Right cardiac atrium (tissue), 5 donors: ENCODE results near the gene TEX44. TPM values are rescaled to one million over a fixed set of nuclear protein-coding genes. Genes with fewer than 3 reads are reported as not detected.

ENCODE experiments used
- ATAC-seq, 2 donors: fragments of 200-7000 bp; cut with Tn5 transposase; one replicate each; pipeline versions ENCODE4 v1.8.0 to v1.9.1; 2020; ENCODE audit warnings: moderate library complexity in 2 of 2, mild to moderate bottlenecking in 1 of 2
- DNase-seq, 3 donors: peaks; one replicate each; pipeline ENCODE4 v3.0.0-alpha.2; 2020
- H3K27ac ChIP-seq: one replicate; pipeline ENCODE4 v1.5.1; 2013; ENCODE audit warnings: mild to moderate bottlenecking, low read length, control low read depth, moderate library complexity
- H3K27me3 ChIP-seq: one replicate; pipeline ENCODE4 v1.6.1; 2013; ENCODE audit not compliant: control insufficient read depth, insufficient read depth
- H3K4me1 ChIP-seq: one replicate; pipeline ENCODE4 v1.6.1; 2013; ENCODE audit warnings: low read length; ENCODE audit not compliant: control insufficient read depth, insufficient read depth
- H3K4me3 ChIP-seq: one replicate; pipeline ENCODE4 v1.5.1; 2013; ENCODE audit warnings: low read length, control low read depth
- H3K9me3 ChIP-seq: one replicate; pipeline ENCODE4 v1.6.1; 2013; ENCODE audit warnings: low read length; ENCODE audit not compliant: control insufficient read depth
- WGBS: extraction: QIAGEN DNeasy Blood & Tissue Kit; methylation state at CpG from one replicate; pipeline ENCODE4 v1.1.7; 2013; 5-methylcytosine and 5-hydroxymethylcytosine counted together
- intact Hi-C, 4 donors: fragments of 100-400 bp; cut with DNase I; formaldehyde crosslinking; loops; one replicate each; pipeline versions ENCODE4 v1.11.0 to v1.14.0; 2022 to 2023
- polyA plus RNA-seq: library from polyadenylated mRNA; stranded (reverse); fragments of 200-250 nt; gene quantifications from one replicate; pipeline ENCODE4 v1.2.3, GENCODE V29; 2013
- total RNA-seq, 4 donors: library from RNA; stranded (reverse); fragmentation: NEBNext Ultra II Directional; extraction: Animal tissue kit (Norgen Biotek cat#: 25700); gene quantifications; one replicate each; pipeline ENCODE4 v1.2.1, GENCODE V29; 2021
- donor health status: healthy with polysubstance abuse.
- donor health status: DM: no; HTN: yes; CAD: no.
- donor health status: DM: no; HTN: no; CAD: no.
- donor health status: DM: no; HTN: yes; CAD: no; lungs with severe emphysema.
- donor health status: DM: yes; HTN: yes; CAD: no.

TEX44 gene
- total and polyA plus RNA-seq, 5 donors, result not detected

- no peaks in the 10 kb centered on the region for H3K27me3 ChIP-seq
- ATAC-seq (peak in 1 of 2 donors; percentile 3), DNase-seq (no peak)
- H3K27ac ChIP-seq, result peak overlapping the region; percentile 99
- no peaks in the 10 kb centered on the region for H3K9me3 ChIP-seq
- intact Hi-C loops, result no loop called here
- WGBS, result 24% methylated on average over 6 of the region's 6 CpGs
- peaks cover 19% of the 10 kb centered on the region for H3K4me1 ChIP-seq
- H3K4me3 ChIP-seq, result no peak overlapping the region
Measured at GRCh38 chr2:231640241-231640640, 47.6 kb downstream of the TEX44 start.

DNA sequence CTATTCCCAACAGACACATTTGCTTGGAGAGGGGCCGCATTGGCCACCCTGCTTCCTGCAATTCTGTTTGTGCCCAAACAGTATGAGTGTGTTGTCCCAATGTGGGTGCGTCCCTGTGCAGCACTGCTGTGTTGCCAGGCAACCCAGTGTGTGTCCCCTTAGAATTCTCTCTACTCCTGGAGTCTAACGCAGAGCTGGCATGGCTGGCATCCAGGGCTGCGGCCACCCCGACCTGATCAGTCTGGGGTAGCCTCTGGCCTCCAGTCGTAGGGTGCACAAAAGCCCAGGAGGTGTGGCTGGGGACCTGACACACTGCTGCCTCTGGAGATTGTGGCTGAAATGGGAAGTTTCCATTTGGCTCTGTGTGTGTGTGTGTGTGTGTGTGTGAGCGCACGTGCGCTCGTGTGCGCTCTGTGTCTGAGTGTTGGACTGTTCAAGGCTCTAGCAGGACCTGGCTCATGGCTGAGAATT, 48.0 kb downstream of the TEX44 start:
- Histone ChIP-seq H3K27me3 (no peaks in the 10 kb centered on the region), H3K4me1 (peaks cover 19% of the 10 kb centered on the region), H3K4me3 (no peak overlapping the region), H3K9me3 (no peaks in the 10 kb centered on the region), H3K27ac (peak overlapping the region; percentile 99)
- intact Hi-C loops, result no loop called here
- peak; percentile 47 to 65 for ATAC-seq
- WGBS, result 24% methylated on average over 11 of the region's 11 CpGs
- peak; percentile 80 to 84 (median 81) for DNase-seq

DNA sequence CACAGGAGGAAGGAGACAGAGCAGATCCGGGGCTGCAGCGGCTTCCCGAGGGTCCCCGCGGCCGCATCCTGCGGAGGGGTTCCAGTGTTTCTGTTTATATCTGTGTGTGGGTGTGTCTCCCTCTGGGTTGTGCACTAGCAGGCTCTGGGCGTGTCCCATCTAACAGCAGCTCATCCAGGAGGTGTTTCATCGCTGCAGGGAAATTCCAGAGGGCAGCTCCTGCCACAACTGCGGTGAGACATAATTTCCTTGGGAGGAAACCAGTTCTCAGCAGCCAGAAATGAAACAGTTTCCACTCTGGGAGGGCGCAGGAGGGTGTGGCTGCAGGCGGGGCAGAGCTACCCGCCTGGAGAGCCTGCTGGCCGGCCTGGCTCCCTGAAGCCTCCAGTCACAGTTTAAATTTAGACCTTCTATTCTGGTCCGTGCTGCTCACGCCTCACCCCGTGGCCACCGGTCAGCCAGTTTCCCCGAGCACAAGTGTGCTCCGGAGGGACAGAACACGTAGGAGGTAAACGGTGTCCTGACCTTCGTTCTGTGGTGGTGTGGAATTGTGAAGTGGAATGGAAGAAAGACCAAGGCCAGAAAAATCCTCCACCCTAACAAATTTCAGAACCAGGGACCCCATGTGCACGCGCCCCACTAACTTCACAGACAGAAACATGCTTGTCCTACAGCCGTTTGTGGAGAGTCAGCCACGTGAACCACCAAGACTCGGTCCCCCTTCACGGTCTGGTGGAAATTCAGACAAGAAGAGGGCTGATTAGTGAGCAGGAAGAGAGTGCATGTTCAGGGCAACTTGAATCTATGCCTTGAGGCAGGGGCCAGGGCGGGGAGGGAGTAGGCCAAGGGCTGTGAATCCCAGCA, 50.2 kb downstream of the TEX44 start:
- DNase-seq (peak; percentile 91 to 94 (median 92)), ATAC-seq (peak; percentile 95 to 96)
- H3K4me3 ChIP-seq, result peak overlapping the region; percentile 21
- H3K27ac ChIP-seq, result peak overlapping the region; percentile 100
- intact Hi-C loops, result no loop called here
- 27% methylated on average over 30 of the region's 30 CpGs for WGBS
- no peaks in the 10 kb centered on the region for H3K27me3 ChIP-seq
- H3K9me3 ChIP-seq, result no peaks in the 10 kb centered on the region
- peaks cover 19% of the 10 kb centered on the region for H3K4me1 ChIP-seq

GRCh38 chr2:231643495-231643888, 50.8 kb downstream of the TEX44 start:
- Histone ChIP-seq H3K27me3 (no peaks in the 10 kb centered on the region), H3K27ac (peak overlapping the region; percentile 100), H3K4me3 (no peak overlapping the region), H3K4me1 (peaks cover 19% of the 10 kb centered on the region), H3K9me3 (no peaks in the 10 kb centered on the region)
- DNase-seq (no peak), ATAC-seq (no peak)
- intact Hi-C loops, result no loop called here
- WGBS, result 79% methylated on average over 8 of the region's 8 CpGs

Other genes starting within 250 kb of the TEX44 start
- gene B3GNT7, start 197.2 kb upstream of the TEX44 start, total RNA-seq, result 1 to 10 TPM; 4.1 to 7.3 (median 5.9) TPM
- 2.5 TPM for gene B3GNT7, start 197.2 kb upstream of the TEX44 start, polyA plus RNA-seq
- 100 to 1,000 TPM; 251 to 327 (median 267) TPM for gene NCL, start 128.4 kb upstream of the TEX44 start, total RNA-seq
- gene NCL, start 128.4 kb upstream of the TEX44 start, polyA plus RNA-seq, result 122 TPM
- 1 to 10 TPM in 2 of 4 donors, under 1 TPM in 2; 0.50 to 1.9 (median 1.00) TPM for gene NMUR1, start 62.4 kb upstream of the TEX44 start, total RNA-seq
- 1.0 TPM for gene NMUR1, start 62.4 kb upstream of the TEX44 start, polyA plus RNA-seq
- gene PTMA, start 115.7 kb downstream of the TEX44 start, total RNA-seq, result 100 to 1,000 TPM; 231 to 324 (median 314) TPM
- gene PTMA, start 115.7 kb downstream of the TEX44 start, polyA plus RNA-seq, result 480 TPM
- 10 to 100 TPM; 13.3 to 17.9 (median 16.4) TPM for gene PDE6D, start 188.4 kb downstream of the TEX44 start, total RNA-seq
- 24.3 TPM for gene PDE6D, start 188.4 kb downstream of the TEX44 start, polyA plus RNA-seq
- 10 to 100 TPM; 16.2 to 21.7 (median 19.3) TPM for gene COPS7B, start 193.6 kb downstream of the TEX44 start, total RNA-seq
- gene COPS7B, start 193.6 kb downstream of the TEX44 start, polyA plus RNA-seq, result 17.7 TPM